Measurements from ENCODE around the gene MFAP5.
"Not testable (repeated sequence)": the region's sequence is repeated elsewhere in the genome, so short reads cannot be mapped to it uniquely, and the experiment has no call there.

The MFAP5 gene

DNA sequence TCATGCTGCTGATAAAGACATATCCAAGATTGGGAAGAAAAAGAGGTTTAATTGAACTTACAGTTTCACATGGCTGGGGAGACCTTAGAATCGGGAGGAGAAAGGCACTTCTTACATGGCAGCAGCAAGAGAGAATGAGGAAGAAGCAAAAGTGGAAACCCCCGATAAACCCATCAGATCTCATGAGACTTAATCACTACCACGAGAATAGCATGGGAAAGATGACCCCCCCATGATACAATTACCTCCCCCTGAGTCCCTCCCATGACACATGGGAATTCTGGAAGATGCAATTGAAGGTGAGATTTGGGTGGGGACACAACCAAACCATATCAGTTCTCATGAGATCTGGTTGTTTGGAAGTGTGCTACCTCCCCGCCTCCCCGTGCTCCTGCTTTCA, 9.8 kb upstream of the MFAP5 start:
- DNase-seq: no peak

- no peak for DNase-seq
Measured at GRCh38 chr12:8668441-8668840, 5.8 kb upstream of the MFAP5 start.

GRCh38 chr12:8667270-8667669, 4.6 kb upstream of the MFAP5 start:
- DNase-seq: no peak

DNA sequence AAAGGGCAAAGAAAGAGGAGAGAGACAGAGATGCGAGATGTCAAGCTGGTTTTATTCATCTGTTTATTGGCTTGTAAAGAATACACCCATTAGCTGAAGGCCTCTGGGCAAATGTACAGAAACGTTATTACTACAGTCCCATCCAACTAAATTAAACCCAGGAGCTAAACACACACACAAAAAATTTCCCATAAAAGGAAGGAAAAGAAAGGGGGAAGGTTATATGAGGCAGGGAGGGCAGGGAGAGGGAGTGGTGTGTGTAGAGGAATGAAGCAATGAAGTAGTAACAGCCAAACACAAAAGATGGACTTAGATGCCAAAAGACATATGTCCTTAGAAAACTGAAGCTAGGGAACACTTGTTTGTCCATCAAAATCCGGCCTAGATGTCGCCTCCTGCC, 3.1 kb upstream of the MFAP5 start:
- no peak for DNase-seq

DNA sequence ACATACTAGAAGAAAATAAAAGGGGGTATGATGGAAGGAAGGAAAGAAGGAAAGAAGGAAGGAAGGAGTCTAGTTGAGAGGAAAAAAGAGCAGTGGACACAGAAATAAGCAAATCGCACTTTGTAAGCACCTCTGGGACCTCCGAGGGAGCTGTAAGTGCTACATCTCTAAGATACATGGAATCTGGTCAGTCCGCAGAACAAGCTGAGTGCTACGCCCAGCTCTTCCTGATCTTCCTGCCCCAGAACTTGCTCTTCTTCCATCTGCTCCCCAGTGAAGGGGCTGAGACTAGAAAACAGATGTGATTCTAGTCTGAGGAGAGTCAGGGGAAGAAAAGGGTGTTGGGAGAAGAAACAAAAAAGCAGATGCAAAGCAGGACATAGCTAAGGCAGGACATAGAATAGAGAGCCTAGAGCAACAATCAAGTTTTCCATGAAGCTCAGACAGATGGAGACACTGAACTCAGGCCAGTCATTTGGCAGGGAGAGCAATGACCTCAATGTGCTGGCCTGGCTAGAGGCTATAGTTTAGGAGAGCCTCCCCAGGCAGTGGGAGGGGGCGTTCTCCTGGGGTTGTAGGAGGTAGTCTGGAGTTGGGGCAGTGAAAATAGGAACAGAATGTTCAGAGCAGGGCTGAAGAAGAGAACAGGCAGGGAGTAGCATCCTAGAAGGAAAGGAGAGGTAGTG, 1.7 kb upstream of the MFAP5 start:
- no peak for DNase-seq

- no peak for DNase-seq
Measured at GRCh38 chr12:8661751-8662150, 875 bp downstream of the MFAP5 start.

DNA sequence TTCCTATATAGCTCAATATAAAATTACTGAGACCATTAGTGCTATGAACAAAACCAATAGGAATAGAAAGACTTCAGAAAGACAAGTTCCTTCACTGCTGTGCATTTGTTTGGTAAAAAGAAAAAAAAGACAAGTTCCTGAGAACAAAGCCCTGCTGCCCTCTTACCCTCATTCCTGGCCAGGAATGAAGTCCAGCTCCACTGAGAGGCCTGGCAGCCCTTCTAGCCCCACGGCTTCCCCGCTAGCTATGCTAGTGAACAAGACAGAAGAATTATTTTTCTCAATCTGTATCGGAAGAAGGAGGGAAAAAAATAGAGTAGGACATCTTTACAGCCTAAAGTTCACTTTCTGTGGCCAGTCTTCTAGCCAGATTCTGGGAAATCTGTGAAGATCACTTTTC, 1.6 kb downstream of the MFAP5 start:
- DNase-seq: no peak

DNA sequence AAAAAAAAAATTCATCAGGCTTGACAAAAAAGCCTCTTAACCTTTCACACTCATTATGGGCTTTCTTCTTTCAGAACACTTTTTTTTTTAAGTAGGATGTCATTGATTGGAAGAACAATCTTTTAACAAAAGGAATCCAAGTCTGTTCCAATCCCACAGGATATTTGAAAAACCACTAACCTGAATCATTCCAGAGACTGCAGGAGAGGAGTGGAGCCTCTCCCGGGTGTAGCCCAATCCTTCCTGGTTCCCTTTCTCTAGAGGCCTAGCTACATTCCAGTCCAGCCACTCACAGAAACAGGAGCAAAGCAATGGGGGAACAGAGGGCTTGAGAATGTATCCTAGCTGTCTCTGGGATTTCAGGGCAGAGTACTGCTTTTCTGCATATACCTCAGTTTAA, 4.3 kb downstream of the MFAP5 start:
- DNase-seq: no peak

GRCh38 chr12:8655421-8655820, 7.2 kb downstream of the MFAP5 start:
- no peak for DNase-seq

GRCh38 chr12:8648576-8649205, 13.9 kb downstream of the MFAP5 start:
- no peak for DNase-seq

GRCh38 chr12:8647968-8648367, 14.7 kb downstream of the MFAP5 start:
- DNase-seq: no peak

DNA sequence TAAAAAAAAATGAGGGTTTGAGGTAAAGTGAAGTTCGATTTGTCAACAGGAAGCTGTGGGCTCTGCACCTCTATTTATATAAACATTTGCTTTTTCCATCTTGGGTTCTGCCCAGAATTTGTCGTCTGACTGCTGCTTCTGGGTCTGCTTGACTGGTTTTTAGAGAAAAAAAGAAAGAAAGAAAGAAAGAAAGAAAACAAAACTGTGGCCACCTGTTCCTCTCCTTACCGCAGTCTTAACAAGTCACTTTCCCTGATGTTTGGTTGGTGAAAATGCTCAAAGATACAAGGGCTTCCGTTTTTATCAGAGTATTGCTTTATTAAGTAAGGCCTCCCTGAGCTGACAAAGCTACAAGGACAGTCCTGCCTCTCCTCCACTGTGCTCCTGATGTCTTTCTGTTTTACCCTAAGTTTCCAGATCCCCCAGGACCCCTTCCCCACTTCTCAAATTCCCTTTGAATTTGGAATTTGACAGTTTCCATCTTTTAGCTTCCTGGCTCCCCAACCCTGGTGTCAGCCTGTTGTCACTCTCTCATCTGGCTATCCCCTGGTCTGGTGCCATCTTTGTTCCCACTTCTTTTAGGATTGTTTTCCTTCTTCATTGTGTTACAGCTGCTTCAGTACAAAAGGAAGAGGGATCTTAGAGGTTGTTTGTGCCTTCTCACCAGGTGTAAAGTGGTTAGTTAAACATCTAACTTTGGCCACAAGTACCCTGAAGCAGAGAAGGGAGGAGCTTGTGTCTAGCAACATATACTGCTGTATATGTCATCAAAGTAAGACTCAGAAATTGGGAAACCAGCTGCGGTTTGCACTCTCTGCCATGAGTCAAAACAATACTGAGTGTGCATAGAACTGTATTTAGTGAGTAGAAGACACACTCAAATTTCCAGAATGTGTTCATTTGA, 18.0 kb downstream of the MFAP5 start:
- no peak for DNase-seq

GRCh38 chr12:8642775-8643174, 19.9 kb downstream of the MFAP5 start:
- no peak for DNase-seq

- no peak for DNase-seq
Measured at GRCh38 chr12:8639936-8640335, 22.7 kb downstream of the MFAP5 start.

- DNase-seq: no peak
Measured at GRCh38 chr12:8638951-8639350, 23.7 kb downstream of the MFAP5 start.

DNA sequence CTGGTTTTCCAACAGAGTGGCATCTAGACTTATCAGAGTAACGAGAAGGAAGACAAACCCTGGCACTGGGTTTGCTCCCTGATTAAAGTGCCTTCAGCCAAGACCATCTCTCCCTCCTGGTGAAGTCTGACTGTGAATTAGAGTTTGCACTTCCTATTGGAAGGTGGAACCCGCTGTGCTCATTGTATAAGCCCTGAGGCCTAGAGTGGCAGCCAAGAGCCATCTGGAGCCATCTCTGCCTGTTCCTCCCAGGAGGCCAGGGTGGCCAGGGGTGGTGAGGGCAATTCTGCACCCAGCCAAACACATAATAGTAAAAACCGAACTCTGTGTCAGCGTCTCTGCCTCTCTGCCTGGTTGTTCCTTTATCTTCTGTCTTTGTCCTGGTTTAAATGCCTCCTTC, 25.0 kb downstream of the MFAP5 start:
- no peak for DNase-seq

DNA sequence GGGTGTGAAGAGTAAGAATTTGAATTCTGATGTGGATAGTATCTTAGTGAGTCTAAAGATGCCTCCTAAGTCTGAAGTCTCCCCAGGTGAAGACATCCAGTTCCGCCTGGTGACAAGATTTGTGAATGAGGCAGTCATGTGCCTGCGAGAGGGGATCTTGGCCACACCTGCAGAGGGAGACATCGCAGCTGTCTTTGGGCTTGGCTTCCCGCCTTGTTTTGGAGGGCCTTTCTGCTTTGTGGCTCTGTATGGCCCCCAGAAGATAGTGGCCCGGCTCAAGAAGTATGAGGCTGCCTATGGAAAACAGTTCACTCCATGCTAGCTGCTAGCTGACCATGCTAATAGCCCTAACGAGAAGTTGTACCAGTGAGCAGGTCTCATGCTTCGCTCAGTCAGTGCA, 25.4 kb downstream of the MFAP5 start:
- no peak for DNase-seq

GRCh38 chr12:8636581-8636980, 26.0 kb downstream of the MFAP5 start:
- DNase-seq: no peak

- DNase-seq: not testable (repeated sequence)
Measured at GRCh38 chr12:8636007-8636346, 26.6 kb downstream of the MFAP5 start.

DNA sequence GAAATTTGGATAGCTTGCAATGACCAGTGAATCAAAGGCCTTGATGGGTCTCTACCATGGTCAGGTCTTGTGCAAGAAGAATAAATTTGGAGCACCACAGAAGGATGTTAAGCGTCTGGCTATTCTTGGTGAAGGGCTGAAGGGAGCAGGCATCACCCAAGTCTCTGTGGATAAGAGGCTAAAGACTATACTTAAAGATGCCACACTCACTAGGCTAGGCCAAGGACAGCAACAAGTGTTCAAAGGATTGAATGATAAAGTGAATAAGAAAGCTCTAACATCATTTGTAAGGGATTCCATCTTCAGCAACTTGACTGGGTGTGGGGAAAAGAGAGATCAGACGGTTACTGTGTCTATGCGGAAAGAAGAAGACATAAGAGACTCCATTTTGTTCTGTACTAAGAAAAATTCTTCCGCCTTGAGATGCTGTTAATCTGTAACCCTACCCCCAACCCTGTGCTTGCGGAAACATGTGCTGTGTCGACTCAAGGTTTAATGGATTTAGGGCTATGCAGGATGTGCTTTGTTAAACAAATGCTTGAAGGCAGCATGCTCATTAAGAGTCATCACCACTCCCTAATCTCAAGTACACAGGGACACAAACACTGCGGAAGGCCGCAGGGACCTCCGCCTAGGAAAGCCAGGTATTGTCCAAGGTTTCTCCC, 27.2 kb downstream of the MFAP5 start:
- DNase-seq: not testable (repeated sequence)

DNA sequence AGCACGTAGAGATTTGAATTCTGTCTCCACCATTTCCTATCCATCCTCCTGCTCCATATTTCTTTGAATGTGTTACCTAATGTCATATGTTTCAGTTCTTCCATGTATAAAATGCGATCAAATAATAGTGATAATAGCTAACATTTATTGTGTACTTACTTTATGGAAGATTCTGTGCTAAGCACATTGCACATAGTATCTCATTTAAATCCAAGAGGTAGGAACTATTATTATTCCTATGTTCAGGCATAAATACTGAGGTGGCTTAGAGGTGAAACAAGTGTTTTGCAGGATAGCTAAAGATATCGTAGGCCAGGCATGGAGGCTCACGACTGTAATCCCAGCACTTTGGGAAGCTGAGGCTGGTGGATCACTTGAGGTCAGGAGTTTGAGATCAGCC, 32.5 kb downstream of the MFAP5 start:
- no peak for DNase-seq

GRCh38 chr12:8629486-8630033, 33.1 kb downstream of the MFAP5 start:
- no peak for DNase-seq

GRCh38 chr12:8628731-8629130, 33.9 kb downstream of the MFAP5 start:
- no peak for DNase-seq
